K562 (cell line): ENCODE measurements around the gene OPCML. TPM values are rescaled to one million over a fixed set of nuclear protein-coding genes. Genes with fewer than 3 reads are reported as not detected.

Source experiments
- ATAC-seq: fragments of 200-7000 bp; cut with Tn5 transposase; 3 replicates; pipeline ENCODE4 v1.9.1; 2020; ENCODE audit warnings: moderate library complexity
- BruUV-seq: library from RNA; stranded (reverse); fragments of 400-500 nt; replicated peaks from 2 replicates; lab custom pipeline; 2021; lab: Mats Ljungman, UMichigan
- CTCF ChIA-PET: fragments of 300-600 bp; formaldehyde crosslinking; extraction: SDS; loops from one replicate; lab custom pipeline; 2021; ENCODE audit warnings: low intra/inter-chr PET ratio; lab: Yijun Ruan, JAX
- POLR2A ChIA-PET: fragments of 300-600, 350-650 bp; sonication (Branson Sonifier 250); formaldehyde crosslinking; extraction: SDS; loops from one replicate; lab custom pipeline; 2021; ENCODE audit warnings: antibody characterized with exemption, inconsistent platforms; lab: Yijun Ruan, JAX
- DNase-seq, 4 experiments: peaks; one replicate each; pipeline versions ENCODE4 v3.0.0 to v3.0.0-alpha.2; 2011 to 2018; ENCODE audit warnings: low spot score in 3 of 4, mixed read lengths in 3 of 4; ENCODE audit errors: extremely low read depth in 1 of 4
- FAIRE-seq: peaks from 2 replicates; lab custom pipeline; 2011; peaks lifted over from hg19 to GRCh38; lab: Jason Lieb, UNC
- H2AFZ ChIP-seq: 2 replicates; pipeline ENCODE4 v1.6.0; 2011; ENCODE audit warnings: low read depth, low read length, control low read depth, inconsistent platforms
- H3K27ac ChIP-seq: fragments of 200-600 bp; 3 replicates; pipeline ENCODE4 v1.8.0; 2011; ENCODE audit warnings: low read depth, mild to moderate bottlenecking, control low read depth, inconsistent platforms, low read length, moderate library complexity, mixed read lengths; ENCODE audit errors: extremely low read depth
- H3K27me3 ChIP-seq, 2 experiments: fragments of 300-600 bp in 1 of 2; 2 replicates in 1 of 2; 3 replicates in 1 of 2; pipeline versions ENCODE4 v1.6.0 to v1.8.0; 2011; ENCODE audit warnings: inconsistent platforms in 2 of 2, low read length in 2 of 2, mild to moderate bottlenecking in 1 of 2, mixed read lengths in 1 of 2, moderate library complexity in 1 of 2; ENCODE audit not compliant: control insufficient read depth in 2 of 2, insufficient read depth in 2 of 2
- H3K36me3 ChIP-seq: fragments of 300-600 bp; 3 replicates; pipeline ENCODE4 v1.8.0; 2011; ENCODE audit warnings: mild to moderate bottlenecking, low read length, inconsistent platforms; ENCODE audit not compliant: control insufficient read depth, insufficient read depth
- H3K4me1 ChIP-seq, 2 experiments: fragments of 200-600 bp in 1 of 2; replicated peaks in 1 of 2; 2 replicates in 1 of 2; 3 replicates in 1 of 2; pipeline versions ENCODE4 v1.5.1 to v1.8.0; 2011; ENCODE audit warnings: inconsistent platforms in 2 of 2, low read length in 2 of 2, mild to moderate bottlenecking in 1 of 2, mixed read lengths in 1 of 2, moderate library complexity in 1 of 2; ENCODE audit not compliant: control insufficient read depth in 2 of 2, insufficient read depth in 2 of 2
- H3K4me2 ChIP-seq: 2 replicates; pipeline ENCODE4 v1.6.1; 2011; ENCODE audit warnings: low read length, control low read depth, inconsistent platforms, mixed read lengths; ENCODE audit not compliant: insufficient read depth
- H3K4me3 ChIP-seq: fragments of 200-600 bp; sonication (generic), shearing (Covaris generic); 2 replicates; pipeline ENCODE4 v1.5.1; 2016; ENCODE audit warnings: control low read depth, inconsistent platforms
- H3K79me2 ChIP-seq: fragments of 200-600 bp; 3 replicates; pipeline ENCODE4 v1.8.0; 2011; ENCODE audit warnings: low read length, inconsistent platforms; ENCODE audit not compliant: control insufficient read depth, insufficient read depth
- H3K9ac ChIP-seq, 2 experiments: 2 replicates each; pipeline versions ENCODE4 v1.6.0 to v1.6.1; 2011; ENCODE audit warnings: low read depth in 2 of 2, low read length in 2 of 2, control low read depth in 1 of 2, inconsistent platforms in 1 of 2, mild to moderate bottlenecking in 1 of 2, mixed read lengths in 1 of 2; ENCODE audit not compliant: insufficient read depth in 1 of 2
- H3K9me1 ChIP-seq: one replicate; pipeline ENCODE4 v1.6.0; 2011; ENCODE audit warnings: inconsistent platforms, mild to moderate bottlenecking, low read length, moderate library complexity; ENCODE audit not compliant: control insufficient read depth, insufficient read depth
- H3K9me3 ChIP-seq: replicated peaks from 2 replicates; pipeline ENCODE4 v1.5.1; 2011; ENCODE audit warnings: low read depth, low read length, inconsistent platforms; ENCODE audit not compliant: control insufficient read depth, insufficient read depth
- H4K20me1 ChIP-seq: replicated peaks from 2 replicates; pipeline ENCODE4 v1.6.1; 2011; ENCODE audit warnings: low read length, inconsistent platforms, mixed read lengths; ENCODE audit not compliant: control insufficient read depth, insufficient read depth
- CREB1 ChIP-seq, 2 experiments: sonication (generic) in 1 of 2; formaldehyde crosslinking in 1 of 2; IDR thresholded peaks; 2 replicates each; pipeline versions ENCODE4 v1.6.1 to v1.8.0; 2012 to 2022; ENCODE audit warnings: inconsistent platforms in 1 of 2, mild to moderate bottlenecking in 1 of 2, missing genetic modification reagents in 1 of 2, moderate library complexity in 1 of 2
- CXXC5 ChIP-seq: fragments of 250-450 bp; sonication (Bioruptor Pico); IDR thresholded peaks from 2 replicates; pipeline ENCODE4 v1.8.0; 2022; ENCODE audit warnings: inconsistent platforms, mild to moderate bottlenecking, moderate library complexity
- OTX1 ChIP-seq: fragments of 450-650 bp; formaldehyde crosslinking; IDR thresholded peaks from 2 replicates; pipeline ENCODE4 v1.4.0; 2022; ENCODE audit warnings: mild to moderate bottlenecking
- SIN3A ChIP-seq, 2 experiments: fragments of 150-350 bp in 1 of 2; IDR thresholded peaks; 2 replicates each; pipeline ENCODE4 v1.6.1; 2011 to 2016; ENCODE audit warnings: borderline replicate concordance in 2 of 2, low read depth in 2 of 2, low read length in 2 of 2, mild to moderate bottlenecking in 2 of 2, moderate library complexity in 2 of 2; ENCODE audit not compliant: control insufficient read depth in 1 of 2
- ZNF583 ChIP-seq: fragments of 250-450 bp; sonication (Bioruptor Pico); IDR thresholded peaks from 2 replicates; pipeline ENCODE4 v1.4.0; 2020
- ZNF586 ChIP-seq: fragments of 450-650 bp; formaldehyde crosslinking; conservative IDR thresholded peaks from 2 replicates; pipeline ENCODE4 v1.4.0; 2020; ENCODE audit warnings: mild to moderate bottlenecking, moderate library complexity
- ZSCAN29 ChIP-seq: fragments of 450-650 bp; IDR thresholded peaks from 2 replicates; pipeline ENCODE4 v1.6.1; 2017
- WGBS: fragments of 100-300 bp; shearing (Covaris generic); methylation state at CpG from one replicate; pipeline ENCODE4 v1.1.6; 2016; ENCODE audit warnings: low coverage, mixed read lengths; ENCODE audit not compliant: insufficient coverage; ENCODE audit errors: missing lambda C conversion rate; 5-methylcytosine and 5-hydroxymethylcytosine counted together
- in situ Hi-C: fragments of 300-500 bp; cut with MboI; formaldehyde crosslinking; loops from 4 replicates; pipeline ENCODE4 v1.15.0; 2018; ENCODE audit warnings: inconsistent platforms, mixed read lengths
- intact Hi-C: fragments of 100-400 bp; cut with micrococcal nuclease; formaldehyde crosslinking; loops from 2 replicates; pipeline ENCODE4 v1.14.2; 2022
- polyA plus RNA-seq, 8 experiments: library from polyadenylated mRNA; depleted of rRNA in 4 of 8; stranded (reverse) in 5 of 8; unstranded in 3 of 8; fragments of >200 nt; fragmentation: Nextera tagmentation in 2 of 8; fragmentation: Illumina TruSeq in 1 of 8; extraction: Ambion mirVana in 2 of 8; extraction: Trizol in 1 of 8; gene quantifications; 2 replicates each; pipeline versions ENCODE4 v1.2.1 to v1.2.3, GENCODE V29; 2011 to 2014; ENCODE audit warnings: inconsistent platforms in 1 of 8, missing spikeins in 1 of 8
- total RNA-seq, 7 experiments: library from RNA; depleted of rRNA in 6 of 7; stranded (reverse); fragments of >200 nt in 6 of 7; fragmentation: Illumina TruSeq in 2 of 7; extraction: Trizol in 2 of 7; gene quantifications; 2 replicates each; pipeline versions ENCODE4 v1.2.1 to v1.2.3, GENCODE V29; 2011 to 2021; ENCODE audit warnings: low replicate concordance in 1 of 7
- TF ChIP-seq, protein P1 (sequence below): fragments of 200-600 bp; sonication (generic); IDR thresholded peaks from one replicate; pipeline ENCODE4 v1.6.1; 2012; ENCODE audit warnings: mild to moderate bottlenecking, low read depth, low read length, inconsistent platforms
- TF ChIP-seq, protein P2 (sequence below): fragments of 250-450 bp; sonication (Bioruptor Pico); IDR thresholded peaks from 2 replicates; pipeline ENCODE4 v1.5.0; 2022; ENCODE audit warnings: mild to moderate bottlenecking

OPCML gene
- total and polyA plus RNA-seq, 9 of the 15 experiments (the other 6 are each of a cell fraction or from before 2014, with no cell fraction given), result not detected

DNA sequence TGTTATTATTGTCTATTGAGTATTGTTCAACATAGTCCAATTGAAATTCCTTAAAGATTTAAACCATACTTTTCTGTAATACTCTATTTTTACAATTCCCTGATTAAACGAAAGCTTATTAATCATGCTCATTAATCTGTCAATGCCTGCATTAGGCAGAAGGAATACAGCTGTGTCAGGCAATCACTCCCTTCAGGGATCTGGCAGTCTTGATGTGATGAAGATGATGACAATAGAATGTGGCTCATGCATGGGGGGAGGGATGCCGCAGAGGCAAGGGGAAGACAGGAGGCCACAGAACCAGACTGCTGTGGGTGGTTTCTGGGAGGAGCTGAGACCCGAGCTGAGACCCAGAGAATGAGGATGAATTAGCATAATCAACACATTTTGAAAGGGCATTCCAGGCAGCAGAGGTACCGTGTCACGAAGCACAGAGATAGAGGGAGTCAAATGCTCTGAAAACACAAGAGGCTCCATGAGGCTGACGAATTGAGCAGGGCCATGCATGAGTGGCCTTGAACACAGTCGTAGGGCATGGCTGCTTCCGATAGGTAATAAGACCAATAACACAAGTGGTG, 1075.5 kb downstream of the OPCML start:
- in situ Hi-C loops, result no loop called here
- H3K36me3 ChIP-seq, result no peaks in the 10 kb centered on the region
- CTCF ChIA-PET, result no interaction called here
- intact Hi-C loops, result no loop called here
- H3K79me2 ChIP-seq, result no peaks in the 10 kb centered on the region
- H2AFZ ChIP-seq, result no peak overlapping the region
- DNase-seq (no peak), ATAC-seq (no peak), FAIRE-seq (no peak)
- H3K9me3 ChIP-seq, result no peaks in the 10 kb centered on the region
- H3K27ac ChIP-seq, result no peak overlapping the region
- no peak overlapping the region for H3K4me2 ChIP-seq
- BruUV-seq, result no TSS peak
- H3K4me3 ChIP-seq, result no peak overlapping the region
- H3K9ac ChIP-seq, result no peak overlapping the region
- POLR2A ChIA-PET, result no interaction called here
- H3K9me1 ChIP-seq, result no peaks in the 10 kb centered on the region
- H3K4me1 ChIP-seq, result no peaks in the 10 kb centered on the region
- WGBS, result under 1% methylated on average over 8 of the region's 8 CpGs
- H4K20me1 ChIP-seq, result no peaks in the 10 kb centered on the region
- H3K27me3 ChIP-seq, result no peaks in the 10 kb centered on the region
- TF ChIP-seq ZSCAN29, result no peak
- no peak for TF ChIP-seq CXXC5 (CRISPR knock-in tag)
- TF ChIP-seq, protein P1, sequence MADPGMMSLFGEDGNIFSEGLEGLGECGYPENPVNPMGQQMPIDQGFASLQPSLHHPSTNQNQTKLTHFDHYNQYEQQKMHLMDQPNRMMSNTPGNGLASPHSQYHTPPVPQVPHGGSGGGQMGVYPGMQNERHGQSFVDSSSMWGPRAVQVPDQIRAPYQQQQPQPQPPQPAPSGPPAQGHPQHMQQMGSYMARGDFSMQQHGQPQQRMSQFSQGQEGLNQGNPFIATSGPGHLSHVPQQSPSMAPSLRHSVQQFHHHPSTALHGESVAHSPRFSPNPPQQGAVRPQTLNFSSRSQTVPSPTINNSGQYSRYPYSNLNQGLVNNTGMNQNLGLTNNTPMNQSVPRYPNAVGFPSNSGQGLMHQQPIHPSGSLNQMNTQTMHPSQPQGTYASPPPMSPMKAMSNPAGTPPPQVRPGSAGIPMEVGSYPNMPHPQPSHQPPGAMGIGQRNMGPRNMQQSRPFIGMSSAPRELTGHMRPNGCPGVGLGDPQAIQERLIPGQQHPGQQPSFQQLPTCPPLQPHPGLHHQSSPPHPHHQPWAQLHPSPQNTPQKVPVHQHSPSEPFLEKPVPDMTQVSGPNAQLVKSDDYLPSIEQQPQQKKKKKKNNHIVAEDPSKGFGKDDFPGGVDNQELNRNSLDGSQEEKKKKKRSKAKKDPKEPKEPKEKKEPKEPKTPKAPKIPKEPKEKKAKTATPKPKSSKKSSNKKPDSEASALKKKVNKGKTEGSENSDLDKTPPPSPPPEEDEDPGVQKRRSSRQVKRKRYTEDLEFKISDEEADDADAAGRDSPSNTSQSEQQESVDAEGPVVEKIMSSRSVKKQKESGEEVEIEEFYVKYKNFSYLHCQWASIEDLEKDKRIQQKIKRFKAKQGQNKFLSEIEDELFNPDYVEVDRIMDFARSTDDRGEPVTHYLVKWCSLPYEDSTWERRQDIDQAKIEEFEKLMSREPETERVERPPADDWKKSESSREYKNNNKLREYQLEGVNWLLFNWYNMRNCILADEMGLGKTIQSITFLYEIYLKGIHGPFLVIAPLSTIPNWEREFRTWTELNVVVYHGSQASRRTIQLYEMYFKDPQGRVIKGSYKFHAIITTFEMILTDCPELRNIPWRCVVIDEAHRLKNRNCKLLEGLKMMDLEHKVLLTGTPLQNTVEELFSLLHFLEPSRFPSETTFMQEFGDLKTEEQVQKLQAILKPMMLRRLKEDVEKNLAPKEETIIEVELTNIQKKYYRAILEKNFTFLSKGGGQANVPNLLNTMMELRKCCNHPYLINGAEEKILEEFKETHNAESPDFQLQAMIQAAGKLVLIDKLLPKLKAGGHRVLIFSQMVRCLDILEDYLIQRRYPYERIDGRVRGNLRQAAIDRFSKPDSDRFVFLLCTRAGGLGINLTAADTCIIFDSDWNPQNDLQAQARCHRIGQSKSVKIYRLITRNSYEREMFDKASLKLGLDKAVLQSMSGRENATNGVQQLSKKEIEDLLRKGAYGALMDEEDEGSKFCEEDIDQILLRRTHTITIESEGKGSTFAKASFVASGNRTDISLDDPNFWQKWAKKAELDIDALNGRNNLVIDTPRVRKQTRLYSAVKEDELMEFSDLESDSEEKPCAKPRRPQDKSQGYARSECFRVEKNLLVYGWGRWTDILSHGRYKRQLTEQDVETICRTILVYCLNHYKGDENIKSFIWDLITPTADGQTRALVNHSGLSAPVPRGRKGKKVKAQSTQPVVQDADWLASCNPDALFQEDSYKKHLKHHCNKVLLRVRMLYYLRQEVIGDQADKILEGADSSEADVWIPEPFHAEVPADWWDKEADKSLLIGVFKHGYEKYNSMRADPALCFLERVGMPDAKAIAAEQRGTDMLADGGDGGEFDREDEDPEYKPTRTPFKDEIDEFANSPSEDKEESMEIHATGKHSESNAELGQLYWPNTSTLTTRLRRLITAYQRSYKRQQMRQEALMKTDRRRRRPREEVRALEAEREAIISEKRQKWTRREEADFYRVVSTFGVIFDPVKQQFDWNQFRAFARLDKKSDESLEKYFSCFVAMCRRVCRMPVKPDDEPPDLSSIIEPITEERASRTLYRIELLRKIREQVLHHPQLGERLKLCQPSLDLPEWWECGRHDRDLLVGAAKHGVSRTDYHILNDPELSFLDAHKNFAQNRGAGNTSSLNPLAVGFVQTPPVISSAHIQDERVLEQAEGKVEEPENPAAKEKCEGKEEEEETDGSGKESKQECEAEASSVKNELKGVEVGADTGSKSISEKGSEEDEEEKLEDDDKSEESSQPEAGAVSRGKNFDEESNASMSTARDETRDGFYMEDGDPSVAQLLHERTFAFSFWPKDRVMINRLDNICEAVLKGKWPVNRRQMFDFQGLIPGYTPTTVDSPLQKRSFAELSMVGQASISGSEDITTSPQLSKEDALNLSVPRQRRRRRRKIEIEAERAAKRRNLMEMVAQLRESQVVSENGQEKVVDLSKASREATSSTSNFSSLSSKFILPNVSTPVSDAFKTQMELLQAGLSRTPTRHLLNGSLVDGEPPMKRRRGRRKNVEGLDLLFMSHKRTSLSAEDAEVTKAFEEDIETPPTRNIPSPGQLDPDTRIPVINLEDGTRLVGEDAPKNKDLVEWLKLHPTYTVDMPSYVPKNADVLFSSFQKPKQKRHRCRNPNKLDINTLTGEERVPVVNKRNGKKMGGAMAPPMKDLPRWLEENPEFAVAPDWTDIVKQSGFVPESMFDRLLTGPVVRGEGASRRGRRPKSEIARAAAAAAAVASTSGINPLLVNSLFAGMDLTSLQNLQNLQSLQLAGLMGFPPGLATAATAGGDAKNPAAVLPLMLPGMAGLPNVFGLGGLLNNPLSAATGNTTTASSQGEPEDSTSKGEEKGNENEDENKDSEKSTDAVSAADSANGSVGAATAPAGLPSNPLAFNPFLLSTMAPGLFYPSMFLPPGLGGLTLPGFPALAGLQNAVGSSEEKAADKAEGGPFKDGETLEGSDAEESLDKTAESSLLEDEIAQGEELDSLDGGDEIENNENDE, result no peak
- TF ChIP-seq, protein P2, sequence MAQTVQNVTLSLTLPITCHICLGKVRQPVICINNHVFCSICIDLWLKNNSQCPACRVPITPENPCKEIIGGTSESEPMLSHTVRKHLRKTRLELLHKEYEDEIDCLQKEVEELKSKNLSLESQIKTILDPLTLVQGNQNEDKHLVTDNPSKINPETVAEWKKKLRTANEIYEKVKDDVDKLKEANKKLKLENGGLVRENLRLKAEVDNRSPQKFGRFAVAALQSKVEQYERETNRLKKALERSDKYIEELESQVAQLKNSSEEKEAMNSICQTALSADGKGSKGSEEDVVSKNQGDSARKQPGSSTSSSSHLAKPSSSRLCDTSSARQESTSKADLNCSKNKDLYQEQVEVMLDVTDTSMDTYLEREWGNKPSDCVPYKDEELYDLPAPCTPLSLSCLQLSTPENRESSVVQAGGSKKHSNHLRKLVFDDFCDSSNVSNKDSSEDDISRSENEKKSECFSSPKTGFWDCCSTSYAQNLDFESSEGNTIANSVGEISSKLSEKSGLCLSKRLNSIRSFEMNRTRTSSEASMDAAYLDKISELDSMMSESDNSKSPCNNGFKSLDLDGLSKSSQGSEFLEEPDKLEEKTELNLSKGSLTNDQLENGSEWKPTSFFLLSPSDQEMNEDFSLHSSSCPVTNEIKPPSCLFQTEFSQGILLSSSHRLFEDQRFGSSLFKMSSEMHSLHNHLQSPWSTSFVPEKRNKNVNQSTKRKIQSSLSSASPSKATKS (CRISPR knock-in tag), result no peak
- TF ChIP-seq ZNF586 (CRISPR knock-in tag), result no peak
- TF ChIP-seq OTX1 (CRISPR knock-in tag), result no peak
- TF ChIP-seq ZNF583, result no peak
- no peak for TF ChIP-seq SIN3A (IDR thresholded peaks at IDR 0.05; ENCODE audit: borderline replicate concordance in 2 of 2, control insufficient read depth in 1 of 2, low read depth in 2 of 2, low read length in 2 of 2)
- TF ChIP-seq CREB1 (IDR thresholded peaks at IDR 0.05), result no peak
- TF ChIP-seq CREB1 (CRISPR knock-in tag; IDR thresholded peaks at IDR 0.05), result no peak
